OCI-LY3 (cell line): Measurements from ENCODE around the gene RAB31.

Experiments used
- H2AFZ ChIP-seq: fragments of 200-600, 300-600 bp; shearing (Covaris generic); 2 replicates; pipeline ENCODE4 v1.6.0; 2014; ENCODE audit warnings: antibody characterized with exemption, low read depth, low read length
- H3K27ac ChIP-seq: fragments of 200-600, 300-600 bp; sonication (generic); 2 replicates; pipeline ENCODE4 v1.5.1; 2014; ENCODE audit warnings: mild to moderate bottlenecking, low read length, moderate library complexity, mixed read lengths
- H3K27me3 ChIP-seq: fragments of 200-600, 300-600 bp; sonication (generic); 2 replicates; pipeline ENCODE4 v1.6.1; 2014; ENCODE audit warnings: low read depth, low read length, mixed read lengths
- H3K36me3 ChIP-seq: fragments of 200-600, 300-600 bp; sonication (generic); replicated peaks from 2 replicates; pipeline ENCODE3; 2014; ENCODE audit warnings: low read depth, low read length, mixed read lengths
- H3K4me1 ChIP-seq: fragments of 300-600, 200-600 bp; sonication (generic); 2 replicates; pipeline ENCODE4 v1.6.1; 2014; ENCODE audit warnings: low read length, mixed read lengths
- H3K4me2 ChIP-seq: fragments of 200-600, 300-600 bp; sonication (generic); 2 replicates; pipeline ENCODE4 v1.6.1; 2014; ENCODE audit warnings: low read length, mixed read lengths
- H3K4me3 ChIP-seq: fragments of 300-600, 200-600 bp; sonication (generic); 2 replicates; pipeline ENCODE4 v1.5.1; 2014; ENCODE audit warnings: antibody characterized with exemption, mild to moderate bottlenecking, low read length, moderate library complexity
- H3K79me2 ChIP-seq: fragments of 300-600, 200-600 bp; shearing (Covaris generic); 2 replicates; pipeline ENCODE4 v1.6.1; 2014; ENCODE audit warnings: mild to moderate bottlenecking, low read length, mixed read lengths
- H3K9ac ChIP-seq: fragments of 300-600, 200-600 bp; shearing (Covaris generic); 2 replicates; pipeline ENCODE4 v1.6.0; 2014; ENCODE audit warnings: mild to moderate bottlenecking, low read length, moderate library complexity
- H3K9me3 ChIP-seq: fragments of 200-600, 300-600 bp; shearing (Covaris generic); 2 replicates; pipeline ENCODE4 v1.6.1; 2014; ENCODE audit warnings: low read length, mixed read lengths; ENCODE audit not compliant: insufficient read depth
- H4K20me1 ChIP-seq: fragments of 200-600, 300-600 bp; sonication (generic); 2 replicates; pipeline ENCODE4 v1.6.1; 2016; ENCODE audit warnings: low read length, mixed read lengths; ENCODE audit not compliant: insufficient read depth
- CTCF ChIP-seq: fragments of 200-600, 300-600 bp; sonication (generic); IDR thresholded peaks from 2 replicates; pipeline ENCODE4 v1.5.1; 2014; ENCODE audit warnings: antibody characterized with exemption, low read length, low read depth
- EZH2phosphoT487 ChIP-seq: fragments of 200-600 bp; shearing (Covaris generic); IDR thresholded peaks from 2 replicates; pipeline ENCODE4 v1.6.1; 2018; ENCODE audit warnings: antibody characterized with exemption, mixed run types, low read depth

The RAB31 gene

GRCh38 chr18:9811978-9812377 lies 103.9 kb downstream of the RAB31 start:
- no peaks in the 10 kb centered on the region for H3K79me2 ChIP-seq
- TF ChIP-seq CTCF (no peak), EZH2phosphoT487 (no peak)
- no peak overlapping the region for H2AFZ ChIP-seq
- no peak overlapping the region for H3K27ac ChIP-seq
- no peaks in the 10 kb centered on the region for H3K36me3 ChIP-seq
- no peak overlapping the region for H3K4me2 ChIP-seq
- no peaks in the 10 kb centered on the region for H4K20me1 ChIP-seq
- no peak overlapping the region for H3K9ac ChIP-seq
- no peaks in the 10 kb centered on the region for H3K9me3 ChIP-seq
- no peaks in the 10 kb centered on the region for H3K4me1 ChIP-seq
- H3K27me3 ChIP-seq = peaks cover 10% of the 10 kb centered on the region; the same call in 1 of the 2 replicates
- no peak overlapping the region for H3K4me3 ChIP-seq

GRCh38 chr18:9814431-9814830 lies 106.3 kb downstream of the RAB31 start:
- Histone ChIP-seq H3K4me1 (no peaks in the 10 kb centered on the region), H3K27ac (no peak overlapping the region), H3K9me3 (no peaks in the 10 kb centered on the region), H3K4me3 (no peak overlapping the region), H3K4me2 (no peak overlapping the region), H3K9ac (no peak overlapping the region), H3K36me3 (no peaks in the 10 kb centered on the region), H3K27me3 (peaks cover 12% of the 10 kb centered on the region; the same call in 1 of the 2 replicates), H4K20me1 (no peaks in the 10 kb centered on the region), H2AFZ (no peak overlapping the region), H3K79me2 (no peaks in the 10 kb centered on the region)
- no peak for TF ChIP-seq EZH2phosphoT487

- no peaks in the 10 kb centered on the region for H3K36me3 ChIP-seq
- no peak overlapping the region for H3K4me2 ChIP-seq
- no peaks in the 10 kb centered on the region for H3K9me3 ChIP-seq
- H3K4me1 ChIP-seq = no peaks in the 10 kb centered on the region
- 0 out of 2 replicates have a peak, but pooled peaks cover 4% of the 10 kb centered on the region for H3K27me3 ChIP-seq
- no peak overlapping the region for H3K9ac ChIP-seq
- no peak for TF ChIP-seq EZH2phosphoT487
- TF ChIP-seq CTCF = no peak
- no peak overlapping the region for H3K4me3 ChIP-seq
- H3K79me2 ChIP-seq = no peaks in the 10 kb centered on the region
- H4K20me1 ChIP-seq = no peaks in the 10 kb centered on the region
- H3K27ac ChIP-seq = no peak overlapping the region
- H2AFZ ChIP-seq = no peak overlapping the region
These were observed 109.2 kb downstream of the RAB31 start for GRCh38 chr18:9817286-9817685.

- no peaks in the 10 kb centered on the region for H4K20me1 ChIP-seq
- H3K27me3 ChIP-seq = 0 out of 2 replicates have a peak, but pooled peaks cover 4% of the 10 kb centered on the region
- H3K27ac ChIP-seq = no peak overlapping the region
- H3K36me3 ChIP-seq = no peaks in the 10 kb centered on the region
- H2AFZ ChIP-seq = no peak overlapping the region
- H3K79me2 ChIP-seq = no peaks in the 10 kb centered on the region
- TF ChIP-seq CTCF = no peak
- TF ChIP-seq EZH2phosphoT487 = no peak
- H3K4me1 ChIP-seq = no peaks in the 10 kb centered on the region
- H3K4me2 ChIP-seq = no peak overlapping the region
- H3K9ac ChIP-seq = no peak overlapping the region
- H3K9me3 ChIP-seq = no peaks in the 10 kb centered on the region
- H3K4me3 ChIP-seq = no peak overlapping the region
These were observed 109.8 kb downstream of the RAB31 start for GRCh38 chr18:9817725-9818422.
